HT-29 (cell line): ENCODE results near the gene USP24. TPM values are rescaled to one million over a fixed set of nuclear protein-coding genes. Genes with fewer than 3 reads are reported as not detected.

Experiments used
- DNase-seq: peaks from one replicate; pipeline ENCODE4 v3.0.0-alpha.2; 2015; ENCODE audit warnings: low spot score
- total RNA-seq: library from RNA; depleted of rRNA; stranded (reverse); fragments of >200 nt; shearing (Covaris generic); gene quantifications from 2 replicates; pipeline ENCODE4 v1.2.3, GENCODE V29; 2014

The USP24 gene
- total RNA-seq, 1 experiment from 2014 or later = 28.4 TPM

- no peak for DNase-seq
These were observed 145.9 kb downstream of the USP24 start for GRCh38 chr1:55069280-55069679.

- DNase-seq = no peak
These were observed 146.5 kb downstream of the USP24 start for GRCh38 chr1:55068638-55069037.

- no peak for DNase-seq
These were observed 147.2 kb downstream of the USP24 start for GRCh38 chr1:55067914-55068313.

GRCh38 chr1:55067022-55067778, 148.0 kb downstream of the USP24 start:
- no peak for DNase-seq

GRCh38 chr1:55065648-55066047, 149.5 kb downstream of the USP24 start:
- no peak for DNase-seq

GRCh38 chr1:55064861-55065263, 150.3 kb downstream of the USP24 start:
- no peak for DNase-seq

GRCh38 chr1:55064071-55064581, 151.0 kb downstream of the USP24 start:
- no peak for DNase-seq

GRCh38 chr1:55063577-55063942, 151.6 kb downstream of the USP24 start:
- DNase-seq = no peak

GRCh38 chr1:55062801-55063576, 152.2 kb downstream of the USP24 start:
- no peak for DNase-seq

- no peak for DNase-seq
These were observed 153.3 kb downstream of the USP24 start for GRCh38 chr1:55061706-55062321.

- DNase-seq = no peak
These were observed 154.0 kb downstream of the USP24 start for GRCh38 chr1:55061000-55061705.

- DNase-seq = no peak
These were observed 154.8 kb downstream of the USP24 start for GRCh38 chr1:55060133-55060999.

GRCh38 chr1:55059302-55060132, 155.6 kb downstream of the USP24 start:
- no peak for DNase-seq

GRCh38 chr1:55057956-55058298, 157.2 kb downstream of the USP24 start:
- no peak for DNase-seq

- no peak for DNase-seq
These were observed 157.8 kb downstream of the USP24 start for GRCh38 chr1:55057270-55057955.

- DNase-seq = no peak
These were observed 158.6 kb downstream of the USP24 start for GRCh38 chr1:55056632-55056992.

GRCh38 chr1:55055951-55056631, 159.1 kb downstream of the USP24 start:
- DNase-seq = no peak

GRCh38 chr1:55055084-55055882, 159.9 kb downstream of the USP24 start:
- no peak for DNase-seq
